ENCODE measurements around the gene RETREG3.

Gene RETREG3

GRCh38 chr17:42536372-42537155 is 72.6 kb downstream of the RETREG3 start:
- Histone ChIP-seq H3K79me2 (ENCODE audit: low read length) (peaks cover 15% of the 10 kb centered on the region), H3K27ac (ENCODE audit: low read length) (peak overlapping the region; percentile 50; the same call in 1 of the 2 replicates), H3K9me3 (replicated peaks; ENCODE audit: insufficient read depth, low read length) (no peaks in the 10 kb centered on the region), H3K27me3 (replicated peaks; ENCODE audit: insufficient read depth, low read length) (no peaks in the 10 kb centered on the region), H2AFZ (ENCODE audit: low read length) (peak overlapping the region; percentile 30; the same call in 1 of the 2 replicates), H4K20me1 (ENCODE audit: insufficient read depth, low read length) (no peaks in the 10 kb centered on the region), H3K4me2 (ENCODE audit: low read depth, low read length) (peak overlapping the region; percentile 99), H3F3A (ENCODE audit: insufficient read depth, low read length) (peaks cover 8% of the 10 kb centered on the region; the same call in 1 of the 2 replicates), H3K9ac (ENCODE audit: low read length) (peak overlapping the region; percentile 58), H3K4me1 (ENCODE audit: low read length) (peaks cover 15% of the 10 kb centered on the region), H3K4me3 (ENCODE audit: low read length) (peak overlapping the region; percentile 72), H3K36me3 (replicated peaks; ENCODE audit: insufficient read depth, low read length) (no peaks in the 10 kb centered on the region), H3K9me2 (replicated peaks; ENCODE audit: insufficient read depth, low read length) (no peaks in the 10 kb centered on the region)
- TF ChIP-seq CTCF (IDR thresholded peaks at IDR 0.05; ENCODE audit: low read length) (no peak), EZH2phosphoT487 (IDR thresholded peaks at IDR 0.05; ENCODE audit: low read length) (no peak), EZH2 (optimal IDR thresholded peaks at IDR 0.05; ENCODE audit: low read depth, low read length) (no peak)
- peak; percentile 91 for DNase-seq

GRCh38 chr17:42536048-42536371 is 73.2 kb downstream of the RETREG3 start, which contains the start of gene NAGLU:
TSS of gene NAGLU (plus strand) at chr17:42536241. CDS start at chr17:42536273, 32 bp downstream.
- Histone ChIP-seq H3K4me3 (ENCODE audit: low read length) (peak within 1 kb of the TSS; percentile 72), H3F3A (ENCODE audit: insufficient read depth, low read length) (peaks cover 14% of the 10 kb centered on the region; the same call in 1 of the 2 replicates), H3K4me1 (ENCODE audit: low read length) (peaks cover 21% of the 10 kb centered on the region), H3K27ac (ENCODE audit: low read length) (peak within 1 kb of the TSS; percentile 50; the same call in 1 of the 2 replicates), H3K36me3 (replicated peaks; ENCODE audit: insufficient read depth, low read length) (no peaks in the 10 kb centered on the region), H2AFZ (ENCODE audit: low read length) (peak within 1 kb of the TSS; percentile 90), H3K9ac (ENCODE audit: low read length) (peak within 1 kb of the TSS; percentile 66), H3K27me3 (replicated peaks; ENCODE audit: insufficient read depth, low read length) (no peaks in the 10 kb centered on the region), H4K20me1 (ENCODE audit: insufficient read depth, low read length) (no peaks in the 10 kb centered on the region), H3K9me3 (replicated peaks; ENCODE audit: insufficient read depth, low read length) (no peaks in the 10 kb centered on the region), H3K9me2 (replicated peaks; ENCODE audit: insufficient read depth, low read length) (no peaks in the 10 kb centered on the region), H3K4me2 (ENCODE audit: low read depth, low read length) (peak within 1 kb of the TSS; percentile 100), H3K79me2 (ENCODE audit: low read length) (peaks cover 15% of the 10 kb centered on the region)
- TF ChIP-seq EZH2 (optimal IDR thresholded peaks at IDR 0.05; ENCODE audit: low read depth, low read length) (no peak), EZH2phosphoT487 (IDR thresholded peaks at IDR 0.05; ENCODE audit: low read length) (no peak), CTCF (IDR thresholded peaks at IDR 0.05; ENCODE audit: low read length) (no peak)
- DNase-seq = peak; percentile 93

- Histone ChIP-seq H3K27me3 (replicated peaks; ENCODE audit: insufficient read depth, low read length) (no peaks in the 10 kb centered on the region), H3K9me3 (replicated peaks; ENCODE audit: insufficient read depth, low read length) (no peaks in the 10 kb centered on the region), H3K36me3 (replicated peaks; ENCODE audit: insufficient read depth, low read length) (no peaks in the 10 kb centered on the region), H3K4me1 (ENCODE audit: low read length) (peaks cover 27% of the 10 kb centered on the region), H4K20me1 (ENCODE audit: insufficient read depth, low read length) (no peaks in the 10 kb centered on the region), H3K79me2 (ENCODE audit: low read length) (peaks cover 15% of the 10 kb centered on the region), H3K4me2 (ENCODE audit: low read depth, low read length) (peak overlapping the region; percentile 100), H3F3A (ENCODE audit: insufficient read depth, low read length) (peaks cover 19% of the 10 kb centered on the region), H3K9me2 (replicated peaks; ENCODE audit: insufficient read depth, low read length) (no peaks in the 10 kb centered on the region), H3K9ac (ENCODE audit: low read length) (peak overlapping the region; percentile 66), H3K27ac (ENCODE audit: low read length) (peak overlapping the region; percentile 21; the same call in 1 of the 2 replicates), H3K4me3 (ENCODE audit: low read length) (peak overlapping the region; percentile 71), H2AFZ (ENCODE audit: low read length) (peak overlapping the region; percentile 90)
- no peak for DNase-seq
- TF ChIP-seq CTCF (IDR thresholded peaks at IDR 0.05; ENCODE audit: low read length) (no peak), EZH2 (optimal IDR thresholded peaks at IDR 0.05; ENCODE audit: low read depth, low read length) (no peak), EZH2phosphoT487 (IDR thresholded peaks at IDR 0.05; ENCODE audit: low read length) (no peak)
These were observed 73.8 kb downstream of the RETREG3 start for GRCh38 chr17:42535155-42536047.

Measured in MM.1S (cell line).